Measurements from ENCODE around the gene TRPV6. TPM values are rescaled to one million over a fixed set of nuclear protein-coding genes. Genes with fewer than 3 reads are reported as not detected.

The TRPV6 gene
- total RNA-seq, 5 donors from 2014 or later (not counting 1 experiment from before 2014, with no cell fraction given): not detected

GRCh38 chr7:142927949-142928348 lies 42.4 kb upstream of the TRPV6 start:
- CTCF ChIA-PET: no interaction called here
- Histone ChIP-seq H3K4me3 (ENCODE audit: control insufficient read depth in 1 of 2, extremely low read depth in 1 of 2, low read length in 1 of 2) (no peak overlapping the region), H3K9me3 (no peaks in the 10 kb centered on the region), H3K27ac (ENCODE audit: low read length) (no peak overlapping the region), H3K27me3 (replicated peaks in 1 of 2; ENCODE audit: control insufficient read depth in 2 of 2, extremely low read depth in 1 of 2, insufficient read depth in 2 of 2, low read length in 1 of 2) (peaks cover 0 to 6% of the 10 kb centered on the region in 2 experiments), H3K36me3 (ENCODE audit: control insufficient read depth in 2 of 2, extremely low read depth in 1 of 2, insufficient read depth in 1 of 2, low read length in 1 of 2) (no peaks in the 10 kb centered on the region), H3K4me1 (ENCODE audit: control insufficient read depth in 1 of 2, extremely low read depth in 1 of 2, insufficient read depth in 2 of 2, low read length in 2 of 2) (no peaks in the 10 kb centered on the region)
- no peak for ATAC-seq (replicated peaks in 1 of 4)
- no peak overlapping the region for H3K27ac Mint-ChIP-seq
- 70% methylated on average over 3 of the region's 8 CpGs for WGBS (ENCODE audit: insufficient coverage)
- H3K9me3 Mint-ChIP-seq: no peaks in the 10 kb centered on the region
- no peaks in the 10 kb centered on the region for H3K36me3 Mint-ChIP-seq
- no peak for DNase-seq
- POLR2A ChIA-PET: no interaction called here
- H3K4me3 Mint-ChIP-seq: no peak overlapping the region
- H3K4me1 Mint-ChIP-seq: peaks cover 0 to 3% (median 0%) of the 10 kb centered on the region in 3 donors
- peaks cover 0 to 2% of the 10 kb centered on the region in 2 donors for H3K27me3 Mint-ChIP-seq

DNA sequence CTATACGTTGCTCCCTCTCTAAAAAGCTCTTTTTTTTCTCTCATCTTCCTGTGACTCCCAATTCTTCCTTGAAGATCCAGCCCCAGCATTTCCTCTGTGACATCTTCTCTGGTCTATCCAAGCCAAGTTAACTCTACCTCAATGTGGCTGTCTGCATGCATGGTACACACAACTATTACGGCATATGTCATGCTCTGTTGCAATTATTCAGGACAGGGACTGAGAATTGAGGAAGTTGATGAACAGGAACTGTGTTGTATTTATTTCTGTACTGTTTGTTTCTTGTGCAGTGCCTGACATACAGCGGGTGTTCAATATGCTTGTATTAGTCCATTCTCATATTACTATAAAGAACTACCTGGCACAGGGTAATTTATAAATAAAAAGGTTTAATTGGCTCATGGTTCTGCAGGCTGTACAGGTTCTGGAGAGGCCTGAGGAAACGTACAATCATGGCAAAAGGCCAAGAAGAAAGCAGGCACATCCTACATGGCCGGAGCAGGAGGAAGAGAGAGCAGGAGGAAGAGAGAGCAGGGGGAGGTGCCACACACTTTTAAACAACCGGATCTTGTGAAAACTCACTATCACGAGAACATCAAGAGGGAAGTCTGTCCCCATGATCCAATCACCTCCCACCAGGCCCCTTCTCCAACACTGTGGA lies 41.7 kb upstream of the TRPV6 start:
- ChIA-PET CTCF (no interaction called here), POLR2A (no interaction called here)
- no peaks in the 10 kb centered on the region for H3K36me3 ChIP-seq (ENCODE audit: control insufficient read depth in 2 of 2, extremely low read depth in 1 of 2, insufficient read depth in 1 of 2, low read length in 1 of 2)
- peaks cover 0 to 1% of the 10 kb centered on the region in 2 donors for H3K27me3 Mint-ChIP-seq
- peaks cover 0 to 3% (median 0%) of the 10 kb centered on the region in 3 donors for H3K4me1 Mint-ChIP-seq
- 62% methylated on average over 2 of the region's 7 CpGs for WGBS (ENCODE audit: insufficient coverage)
- no peaks in the 10 kb centered on the region for H3K9me3 Mint-ChIP-seq
- no peak for ATAC-seq (replicated peaks in 1 of 4)
- H3K9me3 ChIP-seq: no peaks in the 10 kb centered on the region
- H3K36me3 Mint-ChIP-seq: no peaks in the 10 kb centered on the region
- H3K27ac Mint-ChIP-seq: no peak overlapping the region
- no peak for DNase-seq
- no peak overlapping the region for H3K27ac ChIP-seq (ENCODE audit: low read length)
- H3K4me3 Mint-ChIP-seq: no peak overlapping the region
- H3K4me3 ChIP-seq (ENCODE audit: control insufficient read depth in 1 of 2, extremely low read depth in 1 of 2, low read length in 1 of 2): no peak overlapping the region
- H3K4me1 ChIP-seq (ENCODE audit: control insufficient read depth in 1 of 2, extremely low read depth in 1 of 2, insufficient read depth in 2 of 2, low read length in 2 of 2): no peaks in the 10 kb centered on the region
- H3K27me3 ChIP-seq (replicated peaks in 1 of 2; ENCODE audit: control insufficient read depth in 2 of 2, extremely low read depth in 1 of 2, insufficient read depth in 2 of 2, low read length in 1 of 2): peaks cover 0 to 6% of the 10 kb centered on the region in 2 experiments

DNA sequence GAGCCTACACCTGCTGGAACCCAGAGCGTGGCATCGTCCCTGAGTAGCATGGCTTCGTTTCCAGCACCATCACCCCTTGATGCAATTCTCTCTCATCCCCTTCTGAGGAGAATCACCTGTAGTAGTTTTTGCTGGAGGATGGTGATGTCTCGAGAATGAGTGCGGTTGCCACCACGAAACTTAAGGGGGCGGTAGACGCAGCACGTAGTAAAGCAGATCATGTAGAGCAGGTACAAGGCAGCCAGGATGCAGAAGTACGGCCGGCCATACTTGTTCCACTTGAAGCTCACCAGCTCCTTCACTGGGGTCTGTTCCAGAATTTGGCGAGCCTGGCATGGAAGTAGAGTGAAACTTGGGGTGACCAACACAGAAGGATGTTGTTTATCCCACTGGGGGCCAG lies 39.9 kb upstream of the TRPV6 start:
- no peaks in the 10 kb centered on the region for H3K9me3 Mint-ChIP-seq
- H3K36me3 ChIP-seq (ENCODE audit: control insufficient read depth in 2 of 2, extremely low read depth in 1 of 2, insufficient read depth in 1 of 2, low read length in 1 of 2): no peaks in the 10 kb centered on the region
- ChIA-PET POLR2A (no interaction called here), CTCF (no interaction called here)
- H3K27me3 Mint-ChIP-seq: peaks cover 0 to 2% of the 10 kb centered on the region in 2 donors
- no peaks in the 10 kb centered on the region for H3K36me3 Mint-ChIP-seq
- H3K4me1 ChIP-seq (ENCODE audit: control insufficient read depth in 1 of 2, extremely low read depth in 1 of 2, insufficient read depth in 2 of 2, low read length in 2 of 2): no peaks in the 10 kb centered on the region
- ATAC-seq (replicated peaks in 1 of 4) (no peak), DNase-seq (no peak)
- WGBS (ENCODE audit: insufficient coverage): no CpG with 5 or more reads among the region's 12 CpGs
- no peak overlapping the region for H3K4me3 ChIP-seq (ENCODE audit: control insufficient read depth in 1 of 2, extremely low read depth in 1 of 2, low read length in 1 of 2)
- no peak overlapping the region for H3K27ac Mint-ChIP-seq
- H3K27ac ChIP-seq (ENCODE audit: low read length): no peak overlapping the region
- H3K9me3 ChIP-seq: no peaks in the 10 kb centered on the region
- no peak overlapping the region for H3K4me3 Mint-ChIP-seq
- H3K4me1 Mint-ChIP-seq: peaks cover 0 to 3% (median 0%) of the 10 kb centered on the region in 3 donors
- peaks cover 0 to 6% of the 10 kb centered on the region in 2 experiments for H3K27me3 ChIP-seq (replicated peaks in 1 of 2; ENCODE audit: control insufficient read depth in 2 of 2, extremely low read depth in 1 of 2, insufficient read depth in 2 of 2, low read length in 1 of 2)

GRCh38 chr7:142923391-142923790 lies 37.8 kb upstream of the TRPV6 start:
- CTCF ChIA-PET: no interaction called here
- H3K4me1 Mint-ChIP-seq: peaks cover 0 to 3% (median 0%) of the 10 kb centered on the region in 3 donors

DNA sequence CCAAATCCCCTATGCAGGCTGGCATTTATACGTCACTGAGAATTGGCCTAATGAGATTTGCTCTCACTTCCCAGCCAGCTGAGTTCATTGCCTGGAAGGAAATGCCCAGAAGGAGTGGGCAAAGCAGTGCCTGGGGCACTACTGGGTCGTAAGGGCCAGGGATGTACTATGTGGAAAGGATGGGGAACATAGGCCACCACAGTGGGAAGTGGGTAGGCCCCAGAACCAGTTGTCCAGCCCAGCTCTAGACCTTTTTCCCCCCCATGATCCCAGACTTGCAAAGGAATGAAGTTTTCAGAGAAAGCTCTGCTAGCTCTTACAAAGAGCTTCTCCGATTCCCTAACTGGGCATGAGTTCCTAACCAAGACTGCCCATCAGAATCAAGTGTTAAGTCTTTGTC lies 34.1 kb upstream of the TRPV6 start:
- 80% methylated on average over 2 of the region's 3 CpGs for WGBS (ENCODE audit: insufficient coverage)
- H3K4me3 Mint-ChIP-seq: no peak overlapping the region
- H3K27me3 ChIP-seq (replicated peaks in 1 of 2; ENCODE audit: control insufficient read depth in 2 of 2, extremely low read depth in 1 of 2, insufficient read depth in 2 of 2, low read length in 1 of 2): peaks cover 0 to 15% of the 10 kb centered on the region in 2 experiments
- no peak overlapping the region for H3K27ac Mint-ChIP-seq
- no peaks in the 10 kb centered on the region for H3K9me3 Mint-ChIP-seq
- no peaks in the 10 kb centered on the region for H3K36me3 Mint-ChIP-seq
- no peaks in the 10 kb centered on the region for H3K4me1 Mint-ChIP-seq
- POLR2A ChIA-PET: no interaction called here
- no peaks in the 10 kb centered on the region for H3K9me3 ChIP-seq
- no peak overlapping the region for H3K27ac ChIP-seq (ENCODE audit: low read length)
- H3K36me3 ChIP-seq (ENCODE audit: control insufficient read depth in 2 of 2, extremely low read depth in 1 of 2, insufficient read depth in 1 of 2, low read length in 1 of 2): no peaks in the 10 kb centered on the region
- H3K27me3 Mint-ChIP-seq: peaks cover 0 to 4% of the 10 kb centered on the region in 2 donors
- H3K4me3 ChIP-seq (ENCODE audit: control insufficient read depth in 1 of 2, extremely low read depth in 1 of 2, low read length in 1 of 2): no peak overlapping the region
- ATAC-seq (replicated peaks in 1 of 4) (no peak), DNase-seq (no peak)
- H3K4me1 ChIP-seq (ENCODE audit: control insufficient read depth in 1 of 2, extremely low read depth in 1 of 2, insufficient read depth in 2 of 2, low read length in 2 of 2): no peaks in the 10 kb centered on the region
- CTCF ChIA-PET: no interaction called here

More at GRCh38 chr7:142923391-142923790, 37.8 kb upstream of the TRPV6 start:
- DNase-seq (no peak), ATAC-seq (replicated peaks in 1 of 4) (no peak)
- Mint-ChIP-seq H3K9me3 (no peaks in the 10 kb centered on the region), H3K36me3 (no peaks in the 10 kb centered on the region), H3K27me3 (peaks cover 0 to 2% of the 10 kb centered on the region in 2 donors), H3K4me3 (no peak overlapping the region), H3K27ac (no peak overlapping the region)
- 20% methylated on average over 1 of the region's 2 CpGs for WGBS (ENCODE audit: insufficient coverage)
- no peaks in the 10 kb centered on the region for H3K4me1 ChIP-seq (ENCODE audit: control insufficient read depth in 1 of 2, extremely low read depth in 1 of 2, insufficient read depth in 2 of 2, low read length in 2 of 2)
- H3K9me3 ChIP-seq: no peaks in the 10 kb centered on the region
- H3K27ac ChIP-seq (ENCODE audit: low read length): no peak overlapping the region
- H3K36me3 ChIP-seq (ENCODE audit: control insufficient read depth in 2 of 2, extremely low read depth in 1 of 2, insufficient read depth in 1 of 2, low read length in 1 of 2): no peaks in the 10 kb centered on the region
- H3K4me3 ChIP-seq (ENCODE audit: control insufficient read depth in 1 of 2, extremely low read depth in 1 of 2, low read length in 1 of 2): no peak overlapping the region
- POLR2A ChIA-PET: no interaction called here
- H3K27me3 ChIP-seq (replicated peaks in 1 of 2; ENCODE audit: control insufficient read depth in 2 of 2, extremely low read depth in 1 of 2, insufficient read depth in 2 of 2, low read length in 1 of 2): peaks cover 0 to 4% of the 10 kb centered on the region in 2 experiments

GRCh38 chr7:142918901-142919300 lies 33.4 kb upstream of the TRPV6 start:
- peaks cover 0 to 10% of the 10 kb centered on the region in 2 donors for H3K27me3 Mint-ChIP-seq
- H3K36me3 ChIP-seq (ENCODE audit: control insufficient read depth in 2 of 2, extremely low read depth in 1 of 2, insufficient read depth in 1 of 2, low read length in 1 of 2): no peaks in the 10 kb centered on the region
- no peaks in the 10 kb centered on the region for H3K9me3 ChIP-seq
- no peak for DNase-seq
- no peak for ATAC-seq (replicated peaks in 1 of 4)
- H3K4me3 ChIP-seq (ENCODE audit: control insufficient read depth in 1 of 2, extremely low read depth in 1 of 2, low read length in 1 of 2): no peak overlapping the region
- ChIA-PET CTCF (no interaction called here), POLR2A (interaction anchor here in 1 of 2 donors (0.9 kb wide), 1 partner anchor 24 kb away, joined by 3 read pairs; no protein-coding TSS in a partner anchor)
- H3K27ac Mint-ChIP-seq: no peak overlapping the region
- no peak overlapping the region for H3K27ac ChIP-seq (ENCODE audit: low read length)
- H3K27me3 ChIP-seq (replicated peaks in 1 of 2; ENCODE audit: control insufficient read depth in 2 of 2, extremely low read depth in 1 of 2, insufficient read depth in 2 of 2, low read length in 1 of 2): peaks cover 0 to 17% of the 10 kb centered on the region in 2 experiments
- no peaks in the 10 kb centered on the region for H3K9me3 Mint-ChIP-seq
- H3K36me3 Mint-ChIP-seq: no peaks in the 10 kb centered on the region
- WGBS (ENCODE audit: insufficient coverage): 80% methylated on average over 1 of the region's 2 CpGs
- H3K4me3 Mint-ChIP-seq: no peak overlapping the region
- H3K4me1 ChIP-seq (ENCODE audit: control insufficient read depth in 1 of 2, extremely low read depth in 1 of 2, insufficient read depth in 2 of 2, low read length in 2 of 2): no peaks in the 10 kb centered on the region
- H3K4me1 Mint-ChIP-seq: no peaks in the 10 kb centered on the region

Data from T-cell (primary cell).